Measurements from ENCODE around the gene CDPF1.

CDPF1 gene

GRCh38 chr22:46250035-46250782 lies at the start of gene CDPF1:
TSS of gene CDPF1 (minus strand) at chr22:46250293. CDS start at chr22:46248284, 2,009 bp downstream.
- peak; percentile 90 for DNase-seq

- DNase-seq, result no peak
Observed at GRCh38 chr22:46299101-46299500, 49.0 kb upstream of the CDPF1 start.

GRCh38 chr22:46297151-46297812 lies 47.2 kb upstream of the CDPF1 start:
- DNase-seq, result no peak

GRCh38 chr22:46296257-46297150 lies 46.4 kb upstream of the CDPF1 start, which contains the start of gene GTSE1:
TSS of gene GTSE1 (plus strand) at chr22:46296870. CDS start at chr22:46297401, 531 bp downstream.
- peak; percentile 99 for DNase-seq

DNA sequence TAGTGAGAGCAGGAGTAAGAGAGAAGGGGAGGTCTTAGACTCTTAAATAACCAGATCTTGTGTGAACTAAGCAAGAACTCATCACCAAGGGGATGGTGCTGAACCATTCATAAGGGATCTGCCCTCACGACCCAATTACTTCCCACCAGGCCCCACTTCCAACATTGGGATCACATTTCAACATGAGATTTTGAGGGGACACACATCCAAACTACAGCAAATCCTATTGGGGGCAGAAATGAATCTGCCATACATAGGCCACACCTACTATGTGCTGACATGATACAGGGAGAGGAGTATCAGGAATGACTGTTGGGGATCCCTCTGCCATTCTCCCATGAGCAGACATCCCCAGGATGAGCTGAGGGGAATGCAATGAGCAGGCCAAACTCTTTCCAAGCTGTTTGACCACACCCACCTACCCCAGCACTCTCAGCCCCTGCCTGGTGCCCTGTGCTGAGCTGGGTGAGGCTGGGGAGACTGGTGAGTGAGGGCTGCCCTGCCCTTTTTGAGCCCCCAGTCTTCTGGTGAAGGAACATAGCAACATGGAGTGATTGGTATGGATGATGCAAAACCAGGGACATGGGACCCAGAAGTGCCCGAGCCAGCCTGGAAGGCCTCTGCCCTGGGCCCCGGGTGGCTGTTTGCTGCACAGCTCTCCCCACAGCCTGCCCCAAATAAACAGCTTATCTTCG lies 45.3 kb upstream of the CDPF1 start:
- no peak for DNase-seq

DNA sequence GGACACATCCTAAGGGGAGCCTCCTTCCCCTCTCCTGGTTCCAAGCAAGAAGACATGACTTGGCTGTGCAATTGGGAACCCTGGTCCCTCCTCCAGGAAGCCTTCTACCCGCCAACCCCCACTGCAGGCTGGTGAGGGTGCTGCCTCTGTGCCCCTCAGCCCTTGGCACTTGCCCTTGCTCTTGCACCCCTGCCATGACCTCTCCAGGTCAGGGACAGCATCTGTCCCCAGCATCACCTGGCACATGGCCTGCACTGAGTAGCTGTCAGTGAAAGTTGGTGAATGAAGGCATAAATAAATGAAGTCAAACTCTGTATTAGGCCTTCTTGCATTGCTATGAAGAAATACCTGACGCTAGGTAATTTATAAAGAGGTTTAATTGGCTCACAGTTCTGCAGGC lies 44.7 kb upstream of the CDPF1 start:
- DNase-seq, result no peak

GRCh38 chr22:46293577-46294260 lies 43.6 kb upstream of the CDPF1 start:
- DNase-seq, result peak; percentile 40

GRCh38 chr22:46292732-46293131 lies 42.6 kb upstream of the CDPF1 start:
- no peak for DNase-seq

GRCh38 chr22:46292173-46292572 lies 42.1 kb upstream of the CDPF1 start:
- no peak for DNase-seq

DNA sequence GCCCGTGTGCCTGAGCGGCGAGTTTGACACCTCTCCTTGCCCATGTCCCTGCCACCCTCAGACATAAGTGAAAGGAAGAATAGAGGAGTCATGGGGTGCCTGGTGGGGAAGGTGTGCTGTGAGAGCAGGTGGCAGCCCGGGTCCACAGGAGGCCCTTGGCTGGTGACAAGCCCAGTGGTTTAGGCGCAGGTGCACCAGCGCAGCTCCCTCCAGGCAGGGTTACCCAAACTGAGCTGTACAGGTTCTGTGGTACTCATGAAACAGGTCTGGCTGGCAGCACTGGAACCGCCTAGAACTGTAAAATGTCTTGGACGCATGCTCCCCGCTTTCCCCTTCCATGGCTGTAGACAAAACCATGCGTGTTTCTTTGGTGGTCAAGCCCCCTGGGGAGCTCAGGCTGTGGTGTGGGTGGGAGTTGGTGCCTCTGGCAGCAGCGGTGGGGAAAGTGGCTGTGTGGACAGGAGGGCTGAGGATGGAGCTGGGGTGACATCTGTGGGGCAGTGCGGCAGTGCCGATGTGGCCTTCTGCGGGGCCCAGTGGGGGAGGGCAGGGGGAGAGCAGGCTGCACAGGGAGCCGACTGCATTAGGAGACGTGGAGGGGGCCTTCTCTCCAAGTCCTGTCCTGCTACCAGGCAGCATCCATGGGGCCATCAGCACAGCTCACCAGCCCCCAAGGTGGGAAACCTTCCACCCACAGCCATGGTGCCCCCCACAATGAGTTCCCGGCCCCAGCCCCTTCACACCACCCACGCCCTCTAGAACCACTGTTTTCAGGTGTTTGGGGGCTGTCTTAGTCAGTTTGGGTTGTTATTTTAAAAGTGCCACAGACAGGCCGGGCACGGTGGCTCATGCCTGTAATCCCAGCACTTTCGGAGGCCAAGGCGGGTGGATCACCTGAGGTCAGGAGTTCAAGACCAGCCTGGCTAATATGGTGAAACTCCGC lies 41.0 kb upstream of the CDPF1 start:
- no peak for DNase-seq

- DNase-seq, result no peak
Observed at GRCh38 chr22:46290121-46290842, 40.2 kb upstream of the CDPF1 start.

DNA sequence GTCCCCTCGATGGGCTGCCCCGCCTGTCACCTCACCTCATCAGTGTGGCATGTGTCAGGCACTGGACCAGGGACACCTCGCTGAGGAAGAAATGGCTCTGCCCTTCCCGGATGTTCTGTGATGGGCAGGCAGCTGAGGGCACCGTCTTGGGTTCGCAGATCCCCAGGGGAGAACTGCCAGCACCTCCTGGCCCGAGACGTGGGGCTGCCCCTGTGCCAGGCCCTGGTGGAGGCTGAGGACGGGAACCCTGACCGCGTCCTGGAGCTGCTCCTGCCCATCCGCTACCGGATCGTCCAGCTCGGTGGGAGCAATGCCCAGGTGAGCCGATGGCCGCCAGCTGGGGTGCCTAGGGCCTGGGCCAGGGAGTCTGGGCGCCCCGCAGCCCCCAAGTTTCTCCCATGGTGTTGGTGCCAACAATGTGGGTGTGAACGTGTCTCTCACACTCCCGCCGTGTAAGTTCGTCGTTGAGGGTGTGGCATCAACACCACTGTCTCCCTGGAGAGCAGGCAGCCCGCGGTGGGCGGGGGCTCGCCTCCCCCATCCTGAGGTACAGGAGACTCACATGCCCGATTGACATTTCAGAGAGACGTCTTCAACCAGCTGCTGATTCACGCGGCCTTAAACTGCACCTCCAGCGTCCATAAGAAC lies 39.3 kb upstream of the CDPF1 start:
- peak; percentile 66 for DNase-seq

DNA sequence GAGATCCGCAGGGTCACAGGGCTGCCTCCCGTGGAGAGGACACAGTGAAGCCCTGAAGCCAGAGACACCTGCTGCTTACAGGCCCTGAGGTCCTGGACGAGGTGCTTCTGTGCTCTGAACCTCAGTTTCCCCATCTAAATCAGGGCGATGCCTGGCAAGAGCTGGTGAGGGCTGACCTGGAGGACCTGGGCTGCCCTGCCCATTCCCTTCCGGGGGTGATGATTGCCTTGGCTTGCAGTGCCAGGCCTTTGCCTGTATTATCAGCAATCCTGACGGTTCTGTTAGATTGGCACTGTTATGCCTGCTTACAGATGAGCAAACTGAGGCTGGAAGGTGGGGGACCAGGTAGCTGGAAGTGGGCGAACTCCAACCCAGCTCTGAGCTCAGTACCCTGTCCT lies 38.8 kb upstream of the CDPF1 start:
- no peak for DNase-seq

DNA sequence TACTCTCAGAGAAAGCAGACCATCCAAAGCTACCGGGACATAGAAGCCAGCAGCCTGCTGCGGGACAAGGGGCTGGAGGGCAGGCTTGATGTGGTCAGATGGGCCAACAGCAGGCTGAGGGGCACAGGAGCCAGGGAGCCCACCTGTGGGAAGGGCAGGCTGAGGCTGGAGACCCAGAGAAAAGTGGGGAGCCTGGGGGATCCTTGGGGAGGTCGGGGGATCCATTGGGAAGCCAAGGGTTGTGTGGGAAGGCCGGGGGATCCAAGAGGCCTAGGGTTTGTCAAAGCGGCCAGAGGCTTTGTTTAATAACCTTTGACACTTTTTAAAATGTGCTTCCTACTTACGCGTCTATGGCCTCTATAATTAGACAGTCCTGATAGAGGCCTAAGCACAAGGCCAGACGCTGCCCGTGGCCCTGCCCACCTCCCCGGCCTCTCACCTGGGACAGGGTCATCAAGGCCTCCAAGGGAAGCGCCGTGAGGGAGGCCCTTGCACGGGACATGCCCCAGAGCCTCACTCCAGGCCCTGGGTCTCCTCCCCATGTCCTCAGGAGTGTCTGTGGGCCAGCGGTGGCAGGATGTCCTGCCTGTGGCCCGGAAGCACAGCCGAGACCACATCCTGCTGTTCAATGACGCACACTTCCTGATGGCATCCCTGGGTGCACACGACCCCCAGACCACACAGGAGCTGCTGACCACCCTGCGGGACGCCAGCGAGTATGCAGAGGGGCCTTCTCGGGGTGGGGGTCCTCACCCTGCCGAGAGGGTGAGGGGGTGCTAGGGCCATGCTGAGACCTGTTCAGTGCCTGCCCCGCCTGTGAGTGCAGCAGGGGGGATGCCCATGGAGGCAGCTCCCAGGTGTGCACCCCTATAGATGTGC lies 38.0 kb upstream of the CDPF1 start:
- DNase-seq, result peak; percentile 68

GRCh38 chr22:46286941-46287872 lies 37.1 kb upstream of the CDPF1 start:
- DNase-seq, result no peak

DNA sequence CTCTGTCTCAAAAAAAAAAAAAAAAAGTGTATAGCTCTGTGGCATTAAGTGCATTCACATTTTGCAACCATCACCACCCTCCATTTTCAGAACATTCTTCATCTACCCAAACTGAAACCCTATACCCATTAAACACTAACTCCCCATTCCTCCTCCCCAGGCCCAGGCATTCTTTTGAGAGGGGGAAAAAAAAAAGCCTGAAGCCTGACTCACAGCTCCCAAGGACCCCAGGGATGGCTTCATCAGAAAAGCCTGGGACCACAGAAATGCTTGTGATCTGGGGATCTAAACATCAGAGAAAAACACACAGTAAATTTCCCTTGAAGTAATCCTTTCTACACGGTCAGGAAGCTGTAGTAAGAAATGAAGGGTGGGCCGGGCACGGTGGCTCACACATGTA lies 35.9 kb upstream of the CDPF1 start:
- DNase-seq, result no peak

GRCh38 chr22:46281866-46282678 lies 32.0 kb upstream of the CDPF1 start:
- DNase-seq, result no peak
